ENCODE data around the gene TSKS. TPM values are rescaled to one million over a fixed set of nuclear protein-coding genes. Genes with fewer than 3 reads are reported as not detected.

Gene TSKS
- total RNA-seq, 1 donor from 2014 or later: not detected

GRCh38 chr19:49802836-49803528 lies 39.9 kb upstream of the TSKS start:
- no peak overlapping the region for H3K4me3 ChIP-seq (ENCODE audit: insufficient read depth, low read depth, low read length)

DNA sequence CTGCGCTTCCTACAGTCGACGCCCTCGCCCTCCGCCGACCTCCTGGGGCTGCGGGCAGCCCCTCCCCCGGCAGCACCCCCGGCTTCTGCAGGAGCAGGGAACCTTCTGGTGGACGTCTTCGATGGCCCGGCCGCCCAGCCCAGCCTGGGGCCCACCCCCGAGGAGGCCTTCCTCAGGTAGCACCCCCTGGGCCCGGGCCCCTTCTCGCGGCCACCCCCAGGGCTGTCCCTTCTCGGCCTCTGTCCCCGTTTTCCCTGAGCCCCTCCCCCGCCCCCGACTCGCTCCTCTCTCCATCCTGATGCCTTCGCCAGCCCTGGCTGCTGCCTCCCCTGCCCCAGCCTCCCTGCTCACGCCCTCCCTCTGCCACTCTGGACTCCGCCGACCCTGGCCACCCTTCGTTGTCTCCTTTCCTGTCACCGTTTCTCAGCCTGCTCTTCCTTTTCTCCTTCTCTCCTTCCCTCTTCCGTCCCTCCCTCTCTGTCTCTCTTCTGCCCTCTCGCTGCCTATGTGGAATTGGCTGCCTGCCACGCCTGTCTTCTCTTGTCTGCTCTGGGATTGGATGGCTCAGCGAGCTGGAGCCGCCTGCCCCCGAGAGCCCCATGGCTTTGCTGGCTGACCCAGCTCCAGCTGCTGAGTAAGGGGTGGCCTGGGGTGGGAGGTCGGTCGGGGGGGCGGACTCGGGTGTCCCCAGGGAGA lies 39.0 kb upstream of the TSKS start:
- Histone ChIP-seq H2AFZ (ENCODE audit: low read depth, low read length) (peak overlapping the region; percentile 60), H4K20me1 (ENCODE audit: insufficient read depth, low read length) (peaks cover under 1% of the 10 kb centered on the region), H3K9ac (ENCODE audit: low read length) (peak overlapping the region; percentile 63), H3K4me3 (ENCODE audit: insufficient read depth, low read depth, low read length) (no peak overlapping the region), H3K27ac (ENCODE audit: low read depth, low read length) (no peak overlapping the region), H3K9me3 (ENCODE audit: insufficient read depth, low read depth, low read length) (no peaks in the 10 kb centered on the region), H3K4me2 (ENCODE audit: low read length) (peak overlapping the region; percentile 90), H3K4me1 (ENCODE audit: insufficient read depth, low read length) (no peaks in the 10 kb centered on the region), H3K27me3 (ENCODE audit: insufficient read depth, low read length) (no peaks in the 10 kb centered on the region), H3K79me2 (ENCODE audit: insufficient read depth, low read length) (no peaks in the 10 kb centered on the region), H3K36me3 (ENCODE audit: insufficient read depth, low read length) (peaks cover 15% of the 10 kb centered on the region)
- Mint-ChIP-seq H3K4me3 (ENCODE audit: unreplicated experiment) (no peak overlapping the region), H3K4me1 (ENCODE audit: low read depth, unreplicated experiment) (peaks cover 2% of the 10 kb centered on the region), H3K9me3 (ENCODE audit: unreplicated experiment) (no peaks in the 10 kb centered on the region), H3K27ac (ENCODE audit: unreplicated experiment) (no peak overlapping the region), H3K27me3 (ENCODE audit: low read depth, unreplicated experiment) (no peaks in the 10 kb centered on the region), H3K36me3 (ENCODE audit: low read depth, unreplicated experiment) (peaks cover 37% of the 10 kb centered on the region)
- FAIRE-seq (no peak), DNase-seq (ENCODE audit: low read depth) (peak; percentile 73)
- TF ChIP-seq EZH2 (IDR thresholded peaks at IDR 0.05; ENCODE audit: insufficient read depth, low read length) (no peak), CTCF (IDR thresholded peaks at IDR 0.05; ENCODE audit: insufficient read depth, low read depth, low read length) (no peak)

More at GRCh38 chr19:49802836-49803528, 39.9 kb upstream of the TSKS start:
- Histone ChIP-seq H3K79me2 (ENCODE audit: insufficient read depth, low read length) (no peaks in the 10 kb centered on the region), H3K9me3 (ENCODE audit: insufficient read depth, low read depth, low read length) (no peaks in the 10 kb centered on the region), H3K4me2 (ENCODE audit: low read length) (peak overlapping the region; percentile 90), H2AFZ (ENCODE audit: low read depth, low read length) (no peak overlapping the region), H3K4me1 (ENCODE audit: insufficient read depth, low read length) (no peaks in the 10 kb centered on the region), H3K27ac (ENCODE audit: low read depth, low read length) (no peak overlapping the region), H3K9ac (ENCODE audit: low read length) (no peak overlapping the region), H4K20me1 (ENCODE audit: insufficient read depth, low read length) (peaks cover 3% of the 10 kb centered on the region), H3K36me3 (ENCODE audit: insufficient read depth, low read length) (peaks cover 14% of the 10 kb centered on the region), H3K27me3 (ENCODE audit: insufficient read depth, low read length) (no peaks in the 10 kb centered on the region)
- Mint-ChIP-seq H3K4me3 (ENCODE audit: unreplicated experiment) (no peak overlapping the region), H3K27ac (ENCODE audit: unreplicated experiment) (no peak overlapping the region), H3K4me1 (ENCODE audit: low read depth, unreplicated experiment) (peaks cover 2% of the 10 kb centered on the region), H3K36me3 (ENCODE audit: low read depth, unreplicated experiment) (peaks cover 33% of the 10 kb centered on the region), H3K9me3 (ENCODE audit: unreplicated experiment) (no peaks in the 10 kb centered on the region), H3K27me3 (ENCODE audit: low read depth, unreplicated experiment) (no peaks in the 10 kb centered on the region)
- no peak for DNase-seq (ENCODE audit: low read depth)
- no peak for TF ChIP-seq EZH2 (IDR thresholded peaks at IDR 0.05; ENCODE audit: insufficient read depth, low read length)
- FAIRE-seq: no peak

- Histone ChIP-seq H3K4me2 (ENCODE audit: low read length) (peak overlapping the region; percentile 90), H3K4me3 (ENCODE audit: insufficient read depth, low read depth, low read length) (no peak overlapping the region), H3K36me3 (ENCODE audit: insufficient read depth, low read length) (peaks cover 22% of the 10 kb centered on the region), H3K79me2 (ENCODE audit: insufficient read depth, low read length) (no peaks in the 10 kb centered on the region), H2AFZ (ENCODE audit: low read depth, low read length) (no peak overlapping the region), H3K9me3 (ENCODE audit: insufficient read depth, low read depth, low read length) (no peaks in the 10 kb centered on the region), H4K20me1 (ENCODE audit: insufficient read depth, low read length) (peaks cover 7% of the 10 kb centered on the region), H3K4me1 (ENCODE audit: insufficient read depth, low read length) (no peaks in the 10 kb centered on the region), H3K9ac (ENCODE audit: low read length) (no peak overlapping the region), H3K27me3 (ENCODE audit: insufficient read depth, low read length) (no peaks in the 10 kb centered on the region), H3K27ac (ENCODE audit: low read depth, low read length) (no peak overlapping the region)
- no peak overlapping the region for H3K27ac Mint-ChIP-seq (ENCODE audit: unreplicated experiment)
- no peak for TF ChIP-seq EZH2 (IDR thresholded peaks at IDR 0.05; ENCODE audit: insufficient read depth, low read length)
- no peak for TF ChIP-seq CTCF (IDR thresholded peaks at IDR 0.05; ENCODE audit: insufficient read depth, low read depth, low read length)
- H3K4me3 Mint-ChIP-seq (ENCODE audit: unreplicated experiment): no peak overlapping the region
- no peaks in the 10 kb centered on the region for H3K9me3 Mint-ChIP-seq (ENCODE audit: unreplicated experiment)
- H3K27me3 Mint-ChIP-seq (ENCODE audit: low read depth, unreplicated experiment): no peaks in the 10 kb centered on the region
- DNase-seq (ENCODE audit: low read depth) (no peak), FAIRE-seq (no peak)
- H3K4me1 Mint-ChIP-seq (ENCODE audit: low read depth, unreplicated experiment): peaks cover 2% of the 10 kb centered on the region
- peaks cover 40% of the 10 kb centered on the region for H3K36me3 Mint-ChIP-seq (ENCODE audit: low read depth, unreplicated experiment)
These were observed 38.3 kb upstream of the TSKS start for GRCh38 chr19:49801401-49801888.

All from astrocyte (in vitro differentiated cells and primary cell).